OCI-LY1 (cell line): Measurements from ENCODE around the gene SLU7.

ENCODE experiments used
- H2AFZ ChIP-seq: fragments of 200-600 bp; sonication (generic), shearing (Covaris generic); 2 replicates; pipeline ENCODE4 v1.6.0; 2014; ENCODE audit warnings: antibody characterized with exemption, mild to moderate bottlenecking, low read length
- H3F3A ChIP-seq: fragments of 200-600 bp; sonication (generic), shearing (Covaris generic); 2 replicates; pipeline ENCODE4 v1.6.0; 2014; ENCODE audit warnings: mild to moderate bottlenecking, antibody characterized with exemption, low read length, moderate library complexity; ENCODE audit not compliant: insufficient read depth
- H3K27ac ChIP-seq: fragments of 200-600 bp; sonication (generic); 2 replicates; pipeline ENCODE4 v1.5.1; 2014; ENCODE audit warnings: low read length, mixed run types, mild to moderate bottlenecking, low read depth; ENCODE audit not compliant: poor library complexity, severe bottlenecking
- H3K27me3 ChIP-seq: fragments of 200-600 bp; sonication (generic); 2 replicates; pipeline ENCODE4 v1.6.0; 2014; ENCODE audit warnings: antibody characterized with exemption, mild to moderate bottlenecking, low read length, moderate library complexity; ENCODE audit not compliant: insufficient read depth
- H3K36me3 ChIP-seq: fragments of 200-600 bp; sonication (generic); 2 replicates; pipeline ENCODE4 v1.6.1; 2014; ENCODE audit warnings: mild to moderate bottlenecking, antibody characterized with exemption, low read length, moderate library complexity, mixed read lengths; ENCODE audit not compliant: insufficient read depth
- H3K4me1 ChIP-seq: fragments of 200-600 bp; sonication (generic); 2 replicates; pipeline ENCODE4 v1.5.1; 2014; ENCODE audit warnings: mild to moderate bottlenecking, low read length, moderate library complexity; ENCODE audit not compliant: insufficient read depth, severe bottlenecking
- H3K4me2 ChIP-seq: fragments of 200-600 bp; sonication (generic), shearing (Covaris generic); 2 replicates; pipeline ENCODE4 v1.6.1; 2014; ENCODE audit warnings: low read length
- H3K4me3 ChIP-seq: fragments of 200-600 bp; sonication (generic); 2 replicates; pipeline ENCODE4 v1.5.1; 2014; ENCODE audit warnings: low read length, low read depth, mild to moderate bottlenecking, mixed read lengths; ENCODE audit not compliant: poor library complexity, severe bottlenecking
- H3K79me2 ChIP-seq: fragments of 200-600 bp; shearing (Covaris generic); 2 replicates; pipeline ENCODE4 v1.6.1; 2016; ENCODE audit warnings: mixed run types, low read length, mixed read lengths; ENCODE audit not compliant: insufficient read depth
- H3K9ac ChIP-seq: fragments of 200-600 bp; sonication (generic), shearing (Covaris generic); 2 replicates; pipeline ENCODE4 v1.6.1; 2014; ENCODE audit warnings: mild to moderate bottlenecking, low read length, mixed read lengths
- H3K9me2 ChIP-seq: fragments of 200-600 bp; sonication (generic), shearing (Covaris generic); 2 replicates; pipeline ENCODE4 v1.6.1; 2014; ENCODE audit warnings: low read depth, mild to moderate bottlenecking, low read length, mixed read lengths
- H3K9me3 ChIP-seq: fragments of 200-600 bp; shearing (Covaris generic); 2 replicates; pipeline ENCODE4 v1.6.1; 2014; ENCODE audit warnings: low read length, mixed read lengths
- H4K20me1 ChIP-seq: fragments of 200-600 bp; sonication (generic), shearing (Covaris generic); 2 replicates; pipeline ENCODE4 v1.6.0; 2016; ENCODE audit warnings: mild to moderate bottlenecking, low read length; ENCODE audit not compliant: insufficient read depth
- CTCF ChIP-seq: fragments of 200-600 bp; sonication (generic), shearing (Covaris generic); IDR thresholded peaks from 2 replicates; pipeline ENCODE4 v1.5.1; 2017; ENCODE audit warnings: mild to moderate bottlenecking, antibody characterized with exemption, low read length, moderate library complexity, mixed read lengths
- EZH2 ChIP-seq: fragments of 200-600 bp; sonication (generic), shearing (Covaris generic); IDR thresholded peaks from 2 replicates; pipeline ENCODE4 v1.8.0; 2017; ENCODE audit warnings: borderline replicate concordance, mixed run types, mild to moderate bottlenecking, antibody characterized with exemption, low read length, moderate library complexity, mixed read lengths

Gene SLU7

DNA sequence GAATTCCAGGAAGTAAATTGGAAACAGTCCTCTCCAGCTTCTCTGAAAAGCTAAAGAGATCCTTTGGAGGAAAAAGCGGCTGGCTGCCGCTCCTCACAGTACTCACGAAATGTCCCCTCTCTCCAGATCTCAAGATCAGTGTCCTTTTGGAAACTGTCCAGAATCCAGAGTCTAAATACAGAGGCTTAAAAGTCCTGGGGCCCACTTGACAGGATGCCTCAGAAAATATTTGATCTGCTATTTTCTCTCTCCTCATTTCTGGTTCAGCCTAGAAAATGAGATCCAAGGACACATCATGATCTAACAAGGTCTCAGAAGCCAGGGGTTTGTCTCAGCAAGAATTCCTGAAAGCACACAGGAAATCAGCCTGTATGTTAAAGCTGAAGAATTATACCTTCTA lies 55.7 kb downstream of the SLU7 start:
- H3K9ac ChIP-seq, result no peak overlapping the region
- no peak for TF ChIP-seq EZH2
- no peak for TF ChIP-seq CTCF
- H4K20me1 ChIP-seq, result no peaks in the 10 kb centered on the region
- H3K9me3 ChIP-seq, result no peaks in the 10 kb centered on the region
- H3K4me3 ChIP-seq, result no peak overlapping the region
- no peaks in the 10 kb centered on the region for H3K79me2 ChIP-seq
- H3K27ac ChIP-seq, result no peak overlapping the region
- 0 out of 2 replicates have a peak, but pooled peaks cover 4% of the 10 kb centered on the region for H3K27me3 ChIP-seq
- H3K4me2 ChIP-seq, result no peak overlapping the region
- no peaks in the 10 kb centered on the region for H3K9me2 ChIP-seq
- no peak overlapping the region for H2AFZ ChIP-seq
- H3K36me3 ChIP-seq, result no peaks in the 10 kb centered on the region
- no peaks in the 10 kb centered on the region for H3F3A ChIP-seq
- no peaks in the 10 kb centered on the region for H3K4me1 ChIP-seq

DNA sequence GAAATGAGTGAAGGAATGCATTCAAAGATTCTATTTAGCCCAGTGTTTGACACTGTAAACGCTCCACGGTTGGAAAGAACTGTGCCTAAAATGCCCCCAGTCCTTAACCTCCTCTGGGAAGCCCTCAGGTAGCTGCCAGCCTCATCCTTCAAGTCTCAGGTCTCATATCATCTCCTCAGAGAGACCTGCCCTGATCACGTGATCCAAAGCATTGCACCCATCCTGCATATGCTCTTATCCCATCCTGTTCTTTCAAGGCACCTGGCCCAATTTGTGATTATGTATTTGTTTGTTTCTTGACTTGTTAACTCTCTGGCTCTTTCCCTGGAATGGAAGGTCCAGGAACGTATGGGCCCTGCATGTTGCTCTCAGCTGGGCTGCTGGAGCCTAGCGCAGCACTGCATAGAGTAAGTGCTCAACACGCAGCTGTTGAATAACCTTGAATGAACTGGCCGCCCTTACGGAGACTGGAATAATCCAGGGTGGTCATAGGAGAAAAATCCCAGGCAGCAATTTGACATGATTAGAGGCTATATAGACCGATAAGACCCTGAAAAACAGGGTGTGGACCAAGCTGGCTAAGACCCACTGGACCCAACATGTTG lies 57.2 kb downstream of the SLU7 start:
- Histone ChIP-seq H2AFZ (no peak overlapping the region), H3K9me2 (no peaks in the 10 kb centered on the region), H3K27me3 (0 out of 2 replicates have a peak, but pooled peaks cover 4% of the 10 kb centered on the region), H3K4me1 (no peaks in the 10 kb centered on the region), H4K20me1 (no peaks in the 10 kb centered on the region), H3K4me3 (no peak overlapping the region), H3K9ac (no peak overlapping the region), H3K27ac (no peak overlapping the region), H3K36me3 (no peaks in the 10 kb centered on the region), H3K9me3 (no peaks in the 10 kb centered on the region), H3K4me2 (no peak overlapping the region), H3F3A (no peaks in the 10 kb centered on the region), H3K79me2 (no peaks in the 10 kb centered on the region)
- no peak for TF ChIP-seq EZH2
- no peak for TF ChIP-seq CTCF

- Histone ChIP-seq H3K79me2 (no peaks in the 10 kb centered on the region), H3K9ac (no peak overlapping the region), H4K20me1 (no peaks in the 10 kb centered on the region), H3F3A (no peaks in the 10 kb centered on the region), H3K36me3 (no peaks in the 10 kb centered on the region), H3K4me2 (no peak overlapping the region), H2AFZ (no peak overlapping the region), H3K27ac (no peak overlapping the region), H3K4me3 (no peak overlapping the region), H3K9me2 (no peaks in the 10 kb centered on the region), H3K9me3 (no peaks in the 10 kb centered on the region), H3K4me1 (no peaks in the 10 kb centered on the region), H3K27me3 (0 out of 2 replicates have a peak, but pooled peaks cover 4% of the 10 kb centered on the region)
- no peak for TF ChIP-seq CTCF
- TF ChIP-seq EZH2, result no peak
Observed at GRCh38 chr5:160360310-160360709, 58.6 kb downstream of the SLU7 start.
